GM12874 (cell line): ENCODE measurements around the gene LCE7A.

Experiments used
- CTCF ChIP-seq: IDR thresholded peaks from 2 replicates; pipeline ENCODE4 v1.5.1; 2011; ENCODE audit warnings: low read depth, mild to moderate bottlenecking, control low read depth, low read length, moderate library complexity; ENCODE audit not compliant: insufficient read depth

LCE7A gene

DNA sequence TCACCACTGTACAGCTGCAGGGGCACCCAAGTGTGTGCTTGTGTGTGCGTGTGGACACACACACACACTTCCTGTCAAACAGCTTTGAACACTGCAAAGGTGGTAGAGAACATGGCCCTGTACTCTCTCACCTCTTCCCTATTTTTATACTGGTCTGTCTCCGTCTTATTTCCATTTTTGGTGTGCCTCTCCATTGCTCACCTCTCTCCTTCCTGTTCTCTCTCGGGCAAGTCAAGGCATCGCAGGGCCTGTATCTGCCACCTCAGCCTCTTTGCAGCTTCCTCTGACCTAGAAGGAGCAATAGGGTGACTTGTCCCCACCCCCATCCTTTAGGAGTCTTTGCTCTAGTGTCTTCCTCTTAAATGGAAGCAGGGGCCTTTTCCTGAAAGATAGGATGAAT, 20.5 kb downstream of the LCE7A start:
- TF ChIP-seq CTCF = no peak

DNA sequence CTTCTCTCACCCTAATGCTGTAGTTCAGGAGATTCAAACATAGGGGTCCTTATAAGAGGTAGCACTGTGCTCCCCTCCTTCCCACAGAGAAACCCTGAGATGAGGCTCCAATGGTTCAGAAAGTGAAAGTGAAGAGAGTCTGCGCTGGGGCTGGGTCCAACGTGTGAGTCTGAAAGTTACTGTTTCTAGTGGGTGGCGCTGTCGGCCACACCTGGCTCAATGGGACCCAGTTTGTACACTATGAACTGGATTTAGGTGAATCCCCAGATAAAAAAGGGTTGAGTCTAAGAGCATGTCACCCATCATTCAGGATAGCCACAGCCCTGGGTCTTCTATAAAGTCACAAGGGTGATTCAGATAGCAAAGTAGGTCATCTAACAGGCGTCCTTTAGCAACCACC, 21.1 kb downstream of the LCE7A start:
- TF ChIP-seq CTCF = no peak

- TF ChIP-seq CTCF = no peak
Observed at GRCh38 chr1:152884085-152884484, 24.3 kb downstream of the LCE7A start.

- TF ChIP-seq CTCF = no peak
Observed at GRCh38 chr1:152884506-152884905, 24.7 kb downstream of the LCE7A start.

DNA sequence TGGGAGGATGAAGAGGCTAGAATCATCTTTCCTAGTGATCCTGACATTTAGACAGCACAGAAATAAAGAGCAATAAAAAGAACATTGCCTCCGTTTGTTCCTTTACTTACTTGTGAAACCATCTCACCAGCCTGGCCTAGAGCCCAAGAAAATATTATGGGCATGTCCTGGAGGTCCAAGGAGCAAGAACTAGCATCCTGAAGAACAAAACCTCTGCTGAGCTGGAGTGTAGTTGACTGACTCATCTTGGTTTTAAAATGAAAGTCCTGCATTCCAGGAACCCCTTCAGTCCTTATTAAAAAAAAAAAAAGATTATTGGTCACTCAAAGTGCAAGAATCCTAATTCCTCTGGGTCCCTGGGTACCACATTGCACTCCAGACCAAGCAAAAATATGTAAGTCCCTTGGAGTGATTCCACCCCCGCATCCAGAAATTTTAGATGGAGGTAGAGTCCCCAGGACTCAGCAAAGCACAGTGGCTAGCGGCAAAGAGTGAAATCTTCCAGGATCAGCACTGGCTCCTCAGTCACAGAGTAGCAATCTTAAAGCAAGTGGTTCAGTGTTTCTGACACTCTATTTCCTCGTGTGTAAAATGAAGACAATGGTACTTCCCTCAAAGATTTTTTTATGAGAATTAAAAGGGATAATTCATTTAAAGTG, 25.3 kb downstream of the LCE7A start:
- TF ChIP-seq CTCF = no peak

DNA sequence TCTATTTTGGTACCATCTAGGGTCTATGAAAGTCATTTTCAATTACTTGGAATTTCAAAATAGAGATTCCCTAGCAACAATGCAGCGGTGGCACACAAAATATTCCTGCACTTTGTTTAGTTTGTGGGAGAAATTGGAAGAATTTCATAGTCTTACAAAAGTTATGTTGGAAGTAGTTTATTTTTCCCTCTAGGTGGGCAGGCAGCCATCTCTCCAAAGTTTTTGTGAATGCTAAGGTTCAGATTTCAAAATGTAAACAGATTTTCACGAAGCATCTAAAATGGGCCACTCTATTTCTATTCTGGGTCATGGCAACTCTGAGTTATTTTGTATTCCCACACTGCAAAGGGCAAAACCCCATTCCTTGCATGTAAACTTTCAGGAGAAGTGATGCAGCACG, 26.3 kb downstream of the LCE7A start:
- no peak for TF ChIP-seq CTCF

GRCh38 chr1:152886758-152887409, 27.1 kb downstream of the LCE7A start:
- no peak for TF ChIP-seq CTCF
